ENCODE measurements around the gene CSNK2A3.

The CSNK2A3 gene

DNA sequence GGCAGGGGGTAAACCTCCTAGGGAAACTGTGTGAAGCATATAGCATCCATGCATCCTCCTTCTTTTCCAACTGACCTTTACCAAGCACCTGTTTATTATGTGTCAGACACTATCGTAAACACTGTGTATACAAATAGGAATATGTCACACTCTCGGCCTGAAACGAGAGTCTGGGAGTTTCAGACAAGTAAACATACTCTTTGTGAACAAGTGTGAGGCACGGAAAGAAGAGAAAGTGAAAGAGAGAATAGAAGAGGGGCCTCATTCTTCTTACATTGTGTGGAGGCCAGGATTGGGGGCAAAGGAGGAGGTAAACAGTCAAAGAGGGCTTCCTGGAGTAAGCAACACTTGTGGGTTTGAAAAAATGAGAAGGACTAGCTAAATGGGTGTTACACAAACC is 16.4 kb downstream of the CSNK2A3 start:
- no peak for DNase-seq (ENCODE audit: low read depth in 3 of 3)

DNA sequence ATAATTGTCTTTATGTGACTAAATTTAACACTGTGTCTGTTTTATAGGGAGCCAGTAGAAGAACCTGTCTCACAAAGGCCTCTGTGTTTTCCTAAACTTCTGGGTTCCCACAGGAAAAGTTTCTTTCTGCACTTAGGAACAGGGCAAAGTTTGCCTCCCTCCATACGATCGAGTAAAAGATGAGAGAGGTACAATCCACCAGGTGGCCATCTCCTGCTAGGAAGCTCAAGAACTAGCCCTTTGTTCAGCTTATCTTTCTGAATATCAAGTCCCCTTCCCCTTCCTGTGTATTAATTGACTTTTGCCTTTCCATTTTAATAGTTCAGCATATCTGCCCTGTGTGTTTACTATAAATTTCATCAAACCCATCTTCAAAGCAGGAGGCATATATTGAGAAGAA is 18.0 kb downstream of the CSNK2A3 start:
- DNase-seq (ENCODE audit: low read depth in 3 of 3) = no peak

DNA sequence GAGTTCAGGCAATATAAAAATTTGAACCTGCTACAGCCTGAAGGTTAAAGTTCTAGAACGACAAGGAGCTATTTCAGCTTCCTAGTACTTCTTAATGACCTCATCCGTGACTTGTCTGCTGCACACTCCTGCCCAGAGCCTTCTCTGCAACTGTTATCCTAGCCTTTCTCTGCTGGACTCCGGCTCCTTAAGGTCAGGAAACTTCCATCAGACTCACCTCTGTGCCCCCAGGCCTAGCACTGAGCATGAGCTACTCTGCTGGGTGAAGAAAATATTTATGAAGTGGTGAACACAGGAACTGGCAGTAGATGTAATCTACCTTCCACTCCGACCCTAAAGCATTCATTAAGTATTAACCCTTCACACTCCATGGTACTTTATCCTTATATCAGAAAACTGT is 18.4 kb downstream of the CSNK2A3 start:
- no peak for DNase-seq (ENCODE audit: low read depth in 3 of 3)

DNA sequence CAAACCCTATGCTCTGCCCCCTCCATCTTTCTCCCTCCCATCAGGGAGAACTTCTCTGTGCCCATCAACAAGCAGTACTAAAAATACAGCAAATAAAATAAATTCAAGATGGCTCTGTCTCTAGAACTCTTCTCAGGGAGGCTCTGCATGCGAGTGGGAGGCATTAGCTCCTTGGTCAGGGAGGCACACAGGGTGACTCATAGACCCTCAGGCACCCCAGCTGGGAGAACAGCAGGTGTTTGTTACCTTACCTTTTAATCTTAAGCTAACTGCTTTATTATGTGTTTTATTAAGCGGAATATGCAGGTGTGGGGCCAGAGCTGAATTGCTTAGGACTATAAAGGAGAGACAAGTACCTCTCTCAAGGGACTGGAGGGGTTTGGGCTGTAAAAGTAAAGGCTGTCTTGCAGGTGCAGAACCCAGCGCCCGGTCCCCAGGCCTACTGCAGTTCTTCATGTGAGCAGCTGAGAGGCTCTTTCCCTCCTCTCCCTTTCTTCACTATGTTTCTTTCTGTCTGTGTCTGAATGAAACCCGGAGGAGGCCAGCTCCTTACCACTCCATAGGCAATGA is 20.8 kb downstream of the CSNK2A3 start:
- no peak for DNase-seq (ENCODE audit: low read depth in 3 of 3)

DNA sequence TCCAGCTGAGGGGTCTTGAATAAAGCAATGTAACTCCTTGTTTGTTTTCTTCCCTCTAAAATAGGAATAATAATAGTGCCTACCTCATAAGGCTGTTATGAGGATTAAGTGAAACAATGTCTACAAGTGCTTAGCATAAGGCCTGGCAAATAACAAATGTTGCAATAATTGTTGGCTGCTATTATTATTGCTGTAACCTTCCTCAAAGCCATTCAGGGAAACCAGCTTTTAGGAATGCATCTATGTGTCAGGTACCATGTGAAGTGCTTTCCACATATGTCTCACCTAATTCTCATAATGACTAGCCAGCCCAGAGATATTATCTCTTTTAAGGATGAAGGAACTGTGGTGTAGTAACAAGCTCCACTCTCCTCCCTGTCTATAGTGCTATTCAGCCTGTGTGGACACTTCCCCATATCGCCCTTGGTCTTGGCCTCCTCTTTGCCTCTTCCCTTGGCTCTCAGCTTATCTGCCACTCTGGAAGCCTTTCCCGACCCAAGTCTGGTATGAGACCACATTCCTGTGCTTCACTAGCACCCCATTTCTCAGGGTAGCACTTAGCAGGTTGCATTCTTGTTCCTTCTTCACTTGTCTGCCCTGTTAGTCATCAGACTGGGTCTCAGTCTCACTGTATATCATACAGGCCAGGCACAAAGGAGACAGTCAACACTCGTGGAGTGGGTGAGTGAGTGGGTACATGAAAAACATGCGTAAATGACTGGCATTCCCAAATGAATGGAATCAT is 23.8 kb downstream of the CSNK2A3 start:
- DNase-seq (ENCODE audit: low read depth in 3 of 3) = no peak

DNA sequence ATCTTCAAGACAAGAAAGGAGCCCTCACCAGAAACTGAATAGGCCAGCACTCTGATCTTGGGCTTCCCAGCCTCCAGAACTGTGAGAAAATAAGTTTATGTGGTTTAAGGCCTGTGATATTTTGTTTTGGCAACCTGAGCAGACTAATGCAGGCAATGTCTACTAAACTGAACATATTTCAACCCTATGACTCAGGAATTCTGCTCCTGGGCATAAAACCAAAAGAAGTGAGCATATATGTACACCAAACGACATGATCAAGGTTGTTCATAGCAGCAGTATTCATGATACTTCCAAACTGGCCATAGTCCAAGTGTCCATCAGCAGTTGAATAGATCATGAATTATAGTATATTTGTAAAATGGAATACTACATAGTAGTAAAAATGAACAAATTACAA is 29.0 kb downstream of the CSNK2A3 start:
- DNase-seq (ENCODE audit: low read depth in 3 of 3) = no peak

DNA sequence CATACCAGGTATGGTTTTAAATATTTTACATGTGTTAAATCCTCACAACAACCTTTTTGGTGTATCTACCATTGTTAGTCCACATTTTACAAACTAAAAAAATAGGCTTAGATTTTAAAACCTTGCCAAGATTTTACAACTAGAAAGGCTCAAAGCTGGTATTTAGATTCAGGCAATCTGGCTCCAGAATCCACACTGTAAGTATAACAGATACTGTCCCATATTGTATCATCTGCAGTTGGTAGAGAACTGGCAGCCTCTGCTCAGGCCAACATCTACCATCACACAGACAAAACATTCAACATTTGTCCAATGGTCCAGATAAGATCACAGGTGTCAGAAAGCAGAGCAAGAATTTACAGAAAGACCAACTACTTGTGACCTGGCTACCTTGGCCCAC is 30.9 kb downstream of the CSNK2A3 start:
- no peak for DNase-seq (ENCODE audit: low read depth in 3 of 3)

DNA sequence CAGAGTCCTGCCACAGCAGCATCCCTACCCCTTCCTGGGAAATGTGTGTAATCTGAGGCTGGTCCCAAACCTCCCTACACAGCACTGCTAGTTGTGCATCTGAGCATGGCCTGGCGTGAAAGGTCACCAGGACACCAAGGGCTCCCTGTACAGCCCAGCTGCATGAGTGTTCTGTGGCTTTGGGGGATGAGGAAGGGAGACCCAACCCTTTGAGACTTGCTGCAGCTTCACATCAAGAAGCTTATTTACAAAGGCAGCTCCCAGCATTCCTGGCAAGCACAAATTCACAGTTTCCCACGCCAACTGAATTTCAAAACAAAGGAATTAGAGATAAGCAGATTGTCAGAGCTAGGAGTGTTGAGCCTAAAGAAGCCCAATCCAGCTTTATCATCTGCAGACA is 32.2 kb downstream of the CSNK2A3 start:
- no peak for DNase-seq (ENCODE audit: low read depth in 3 of 3)

DNA sequence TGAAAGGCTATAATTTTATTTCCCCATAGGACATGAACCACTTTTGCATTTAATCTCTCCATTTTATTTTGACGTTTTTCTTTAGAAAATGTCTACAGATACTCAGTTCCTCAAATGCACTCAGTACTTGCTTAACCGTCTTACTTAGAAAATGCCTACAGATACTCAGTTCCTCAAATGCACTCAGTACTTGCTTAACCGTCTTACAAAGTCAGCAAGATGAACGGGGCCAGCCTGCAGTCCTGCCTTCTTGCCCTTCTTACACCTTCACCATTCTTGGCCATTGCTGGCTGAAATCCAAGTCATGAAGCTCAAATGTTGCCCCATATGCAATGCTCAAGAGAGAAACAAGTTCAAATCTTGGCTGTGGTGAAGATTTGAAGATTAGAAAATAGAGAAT is 34.1 kb downstream of the CSNK2A3 start:
- DNase-seq (ENCODE audit: low read depth in 3 of 3) = no peak

DNA sequence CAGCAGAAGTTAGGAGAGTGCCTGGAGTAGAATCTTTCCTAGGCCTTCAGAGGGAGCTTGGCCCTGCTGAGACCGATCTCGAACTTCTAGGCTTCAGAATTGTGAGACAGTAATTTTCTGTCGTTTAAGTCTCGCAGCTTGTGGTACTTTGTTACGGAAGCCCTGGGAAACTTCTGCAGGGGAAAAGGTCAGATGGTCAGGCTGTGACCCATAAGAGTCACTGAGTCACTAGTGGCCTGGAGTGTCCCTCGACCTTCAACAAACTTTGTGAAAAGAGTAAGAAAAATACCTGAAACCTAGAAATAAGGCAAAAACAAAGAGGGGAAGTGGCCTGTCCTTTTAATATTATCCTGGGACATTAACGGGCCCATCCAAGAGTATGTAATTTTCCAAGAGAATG is 34.6 kb downstream of the CSNK2A3 start:
- no peak for DNase-seq (ENCODE audit: low read depth in 3 of 3)

DNA sequence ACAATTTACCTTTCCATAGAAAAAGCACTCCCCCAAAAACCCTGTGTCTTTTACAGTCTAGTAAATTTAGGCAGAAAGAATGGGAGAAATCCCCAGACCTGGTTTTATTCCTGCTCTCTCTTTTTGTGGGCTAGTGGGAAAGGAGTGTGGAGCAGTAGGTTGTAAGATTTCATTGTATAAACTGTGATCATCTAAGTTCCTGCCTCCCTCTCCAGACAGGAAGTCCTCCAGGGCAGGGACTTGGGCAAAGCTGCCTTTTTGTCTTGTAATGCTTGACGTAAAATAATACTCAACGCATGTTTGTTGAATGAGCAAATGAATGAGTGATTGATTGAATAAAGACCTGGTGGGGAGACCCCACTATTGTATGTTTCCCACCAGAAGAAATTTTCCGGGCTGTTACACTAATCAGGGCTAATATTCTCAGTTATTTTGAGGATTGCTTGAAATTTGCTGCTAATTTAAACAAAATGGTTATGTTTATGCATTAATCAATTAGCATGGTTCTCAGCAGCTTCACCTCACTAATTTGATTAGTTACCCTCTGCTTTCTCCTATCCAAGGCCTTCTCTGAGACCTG is 36.3 kb downstream of the CSNK2A3 start:
- DNase-seq (ENCODE audit: low read depth in 3 of 3) = no peak

DNA sequence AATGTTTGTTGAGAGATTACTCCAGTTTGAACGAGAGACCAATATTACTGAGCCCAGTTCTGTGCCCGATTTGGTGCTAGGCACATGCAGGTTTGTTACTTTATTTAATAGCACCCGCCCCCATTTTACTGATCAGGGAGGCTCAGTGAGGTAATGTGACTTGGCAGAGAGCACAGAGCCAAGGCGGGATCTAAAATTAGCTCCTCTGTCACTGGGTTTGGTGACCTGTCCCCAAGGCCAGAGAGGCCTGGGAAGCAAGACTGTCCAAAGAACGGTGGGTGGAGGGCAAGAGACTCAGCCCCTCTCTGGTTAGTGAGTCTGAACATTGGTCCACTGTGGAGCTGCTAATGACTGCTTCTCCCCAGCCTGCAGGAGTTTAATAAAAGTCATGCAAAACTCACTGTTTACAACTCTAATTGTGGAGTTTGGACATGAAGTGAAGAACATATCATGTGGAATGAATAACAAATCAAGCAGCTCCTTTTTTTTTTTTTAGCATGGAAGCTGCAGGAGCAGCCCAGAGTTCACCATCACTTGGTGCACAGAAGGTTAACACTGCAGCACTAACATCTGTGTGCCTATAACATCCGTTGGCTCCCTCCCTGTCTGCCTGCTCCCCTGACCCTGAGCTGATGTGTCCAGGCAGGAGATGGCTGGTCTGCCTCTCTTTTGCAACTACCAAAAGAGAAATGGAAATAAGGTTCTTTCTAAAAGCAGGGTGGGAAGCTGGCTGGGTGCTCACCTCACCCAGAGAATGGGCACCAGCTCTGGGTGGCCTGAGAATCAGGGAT is 39.0 kb downstream of the CSNK2A3 start:
- no peak for DNase-seq (ENCODE audit: low read depth in 3 of 3)

DNA sequence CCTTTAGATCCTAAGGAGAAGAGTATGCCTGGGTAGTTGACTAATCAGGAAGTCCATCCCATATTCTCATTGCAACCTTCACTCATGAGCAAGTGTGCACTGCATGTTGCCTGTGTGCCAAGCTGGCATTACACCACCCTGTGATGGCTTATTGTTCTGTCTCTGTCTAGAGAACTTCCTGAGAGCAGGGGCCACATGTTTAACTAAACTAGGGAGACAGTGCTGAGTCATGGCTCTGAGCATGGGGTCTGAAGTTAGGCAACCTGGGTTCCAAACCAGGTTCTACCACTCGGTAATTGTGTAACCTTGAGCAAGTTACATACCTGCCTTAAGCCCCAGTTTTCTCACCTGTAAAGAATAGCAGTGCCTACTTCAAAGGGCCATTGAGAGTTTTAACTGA is 39.6 kb downstream of the CSNK2A3 start:
- no peak for DNase-seq (ENCODE audit: low read depth in 3 of 3)

DNA sequence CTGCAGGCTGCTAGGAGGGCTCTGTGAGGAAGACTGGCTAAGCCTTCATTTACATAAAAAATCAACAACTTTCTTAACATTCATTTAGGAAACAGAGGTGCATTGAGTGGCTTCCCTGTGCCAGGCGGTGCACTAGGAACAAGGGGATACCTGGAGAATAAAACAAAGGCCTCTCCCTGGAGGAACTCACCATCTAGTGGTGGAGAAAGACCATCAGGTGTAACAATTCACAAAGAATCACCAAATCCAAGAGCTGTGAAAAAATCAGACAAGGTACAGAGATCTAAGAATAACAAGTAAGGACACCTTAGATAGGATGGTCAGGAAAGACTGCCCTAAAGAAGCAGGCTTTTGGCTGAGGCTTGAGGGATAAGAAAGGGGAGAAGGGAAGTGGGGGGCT is 40.3 kb downstream of the CSNK2A3 start:
- no peak for DNase-seq (ENCODE audit: low read depth in 3 of 3)

DNA sequence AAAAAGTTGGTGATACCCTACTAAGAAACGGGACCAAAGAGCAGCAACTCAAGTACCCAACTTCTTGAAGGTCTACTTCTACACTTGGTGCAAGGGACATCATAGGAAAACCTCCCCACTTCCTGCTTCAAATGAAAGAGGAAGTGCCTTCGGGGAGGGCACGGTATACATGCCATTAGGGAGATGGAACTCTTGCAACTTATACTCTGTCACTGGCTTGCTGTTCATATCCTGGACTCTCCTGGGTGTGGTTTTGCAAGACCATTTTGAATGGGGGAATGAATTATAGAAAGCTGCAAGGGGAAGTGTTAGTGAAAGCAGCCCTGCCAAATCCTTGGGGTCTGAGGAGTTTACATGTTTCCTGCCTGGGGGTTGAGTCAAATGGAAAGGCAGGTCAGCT is 41.9 kb downstream of the CSNK2A3 start:
- DNase-seq (ENCODE audit: low read depth in 3 of 3) = no peak

DNA sequence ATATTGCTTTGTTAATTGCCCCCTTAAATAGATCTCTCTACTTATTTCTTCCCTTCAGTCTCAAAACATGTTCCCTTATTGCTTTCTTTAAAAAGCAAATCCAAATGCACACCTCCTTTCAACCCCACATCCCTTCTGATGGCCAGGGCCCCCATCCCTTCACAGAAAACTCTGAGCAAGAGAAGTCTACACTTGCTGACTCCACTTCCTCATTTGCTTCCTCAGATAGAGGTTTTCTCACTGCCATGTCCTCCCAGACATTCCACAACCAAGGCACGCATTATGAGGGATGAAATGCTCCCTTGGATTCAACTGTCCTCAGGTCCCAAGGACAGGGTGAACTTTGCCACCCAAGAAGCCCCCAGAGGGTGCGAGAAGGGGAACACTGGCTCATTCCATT is 43.1 kb downstream of the CSNK2A3 start:
- DNase-seq (ENCODE audit: low read depth in 3 of 3) = no peak

DNA sequence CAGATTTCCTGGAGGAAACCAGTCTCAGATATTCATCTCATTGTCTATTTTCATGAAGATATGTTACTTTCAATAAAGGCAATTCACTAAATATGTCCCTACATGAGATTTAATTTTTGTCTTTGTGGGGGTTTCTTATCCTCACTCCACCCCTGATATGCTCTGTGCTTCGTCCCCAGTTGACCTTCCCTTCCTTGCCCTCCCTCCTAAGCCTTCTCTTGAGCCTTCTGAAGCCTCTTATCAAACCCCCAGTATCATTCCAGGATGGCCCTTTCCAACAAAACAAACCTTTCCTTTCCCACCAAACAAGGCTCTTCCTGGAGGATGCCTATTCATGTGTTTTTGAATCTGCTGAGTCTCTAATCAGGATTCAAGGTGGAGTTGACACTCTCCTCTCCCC is 44.8 kb downstream of the CSNK2A3 start:
- no peak for DNase-seq (ENCODE audit: low read depth in 3 of 3)

DNA sequence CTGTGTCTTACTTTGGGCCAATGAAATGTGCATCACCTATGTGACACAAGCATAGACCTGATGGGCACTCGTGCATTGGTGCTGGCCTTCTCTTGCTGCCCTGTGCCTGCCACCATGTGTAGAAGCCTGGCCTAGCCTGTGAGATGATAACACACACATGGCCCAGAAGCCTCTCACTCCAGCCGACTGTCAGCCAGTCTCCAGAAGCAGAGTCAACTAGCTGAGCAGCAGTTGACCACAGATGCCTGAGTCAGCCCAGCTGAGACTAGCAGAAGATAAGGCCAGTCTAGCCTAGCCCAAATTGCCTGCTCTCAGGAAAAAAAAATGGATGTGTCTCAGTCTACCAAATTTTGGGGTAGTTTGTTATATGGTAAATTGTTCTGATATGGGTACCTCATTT is 46.2 kb downstream of the CSNK2A3 start:
- DNase-seq (ENCODE audit: low read depth in 3 of 3) = no peak

DNA sequence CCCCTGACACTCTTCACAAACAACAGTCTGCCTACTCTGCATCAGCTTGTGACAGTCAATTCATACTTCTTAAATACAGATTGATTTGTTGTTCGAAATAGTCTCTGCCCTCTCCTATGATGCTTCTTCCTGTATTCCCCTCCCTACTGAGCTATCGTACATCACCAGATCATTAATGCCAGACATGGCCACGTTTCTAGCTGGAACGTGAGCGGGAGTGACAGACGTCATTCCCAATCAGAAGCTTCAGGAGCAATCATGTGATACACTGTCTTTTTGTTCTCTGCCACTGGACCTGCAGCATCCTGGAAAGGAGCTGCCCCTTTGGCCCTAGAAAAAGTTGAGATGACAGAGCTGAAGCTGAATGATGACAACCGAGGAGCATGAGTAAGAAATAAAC is 48.5 kb downstream of the CSNK2A3 start:
- DNase-seq (ENCODE audit: low read depth in 3 of 3) = no peak

DNA sequence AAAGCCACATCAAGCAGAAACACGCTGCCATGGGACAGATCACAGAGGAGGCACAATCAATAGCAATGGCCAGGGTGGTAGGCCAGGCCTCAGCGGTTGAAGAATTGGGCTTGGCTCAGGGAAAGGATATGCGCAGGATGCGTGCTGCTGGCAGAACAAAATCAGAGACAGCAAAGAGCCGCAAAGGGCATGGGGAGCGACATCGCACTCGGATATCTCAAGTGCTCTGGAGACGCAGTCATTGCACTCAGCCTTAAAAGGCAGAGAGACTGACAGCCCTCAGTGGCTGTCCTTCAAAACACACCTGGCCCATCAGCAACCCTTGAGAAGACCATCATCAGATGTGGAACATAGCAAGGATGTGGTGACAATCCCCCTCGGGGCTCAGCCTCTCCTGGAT is 50.5 kb downstream of the CSNK2A3 start:
- DNase-seq (ENCODE audit: low read depth in 3 of 3) = no peak
